IMR-90 (cell line): ENCODE measurements around the gene LAMTOR4. TPM values are rescaled to one million over a fixed set of nuclear protein-coding genes. Genes with fewer than 3 reads are reported as not detected.

Experiments used
- microRNA-seq, 2 experiments: library from miRNA; stranded (forward) in 1 of 2; unstranded in 1 of 2; fragments of 10-50 nt in 1 of 2; fragments of <30 nt in 1 of 2; gene quantifications in 1 of 2; microRNA quantifications in 1 of 2; one replicate each; pipeline versions ENCODE3 to v1.1.0; 2013 to 2020; ENCODE audit not compliant: insufficient read depth in 1 of 2, insufficient read length in 1 of 2, unreplicated experiment in 1 of 2
- polyA plus RNA-seq, 3 experiments: library from polyadenylated mRNA; depleted of rRNA; stranded (reverse); fragments of >200 nt; gene quantifications; 2 replicates each; pipeline ENCODE4 v1.2.3, GENCODE V29; 2012; ENCODE audit warnings: low replicate concordance in 1 of 3
- total RNA-seq: library from RNA; depleted of rRNA; stranded (reverse); fragments of >200 nt; gene quantifications from 2 replicates; pipeline ENCODE4 v1.2.3, GENCODE V29; 2012; rRNA removed

LAMTOR4 gene
- total and polyA plus RNA-seq, 2 of the 4 experiments (the other 2 are of a cell fraction), result 134 to 268 TPM

Small RNA genes within 50 kb of the gene (microRNA-seq; reads per million reads assigned to microRNA genes)
- not detected for gene MIR4658 (ENCODE audit: unreplicated experiment)

Other genes starting within 250 kb of the LAMTOR4 start
- 10.6 and 15.3 TPM in 2 replicates for gene TRIM4, start 229.4 kb upstream of the LAMTOR4 start, total RNA-seq
- gene TRIM4, start 229.4 kb upstream of the LAMTOR4 start, polyA plus RNA-seq (2012; rRNA removed), result 11.5 and 13.4 TPM in 2 replicates
- not detected in 2 replicates for gene GJC3, start 219.3 kb upstream of the LAMTOR4 start, total RNA-seq
- gene GJC3, start 219.3 kb upstream of the LAMTOR4 start, polyA plus RNA-seq (2012; rRNA removed), result not detected in 2 replicates
- not detected in 2 replicates for gene AZGP1, start 172.9 kb upstream of the LAMTOR4 start, total RNA-seq
- not detected in 2 replicates for gene AZGP1, start 172.9 kb upstream of the LAMTOR4 start, polyA plus RNA-seq (2012; rRNA removed)
- gene ZKSCAN1, start 133.3 kb upstream of the LAMTOR4 start, total RNA-seq, result 30.3 and 40.7 TPM in 2 replicates
- gene ZKSCAN1, start 133.3 kb upstream of the LAMTOR4 start, polyA plus RNA-seq (2012; rRNA removed), result 10.8 and 13.7 TPM in 2 replicates
- 13.1 and 13.3 TPM in 2 replicates for gene ZSCAN21, start 99.1 kb upstream of the LAMTOR4 start, total RNA-seq
- 10.8 and 11.5 TPM in 2 replicates for gene ZSCAN21, start 99.1 kb upstream of the LAMTOR4 start, polyA plus RNA-seq (2012; rRNA removed)
- gene ZNF3, start 67.2 kb upstream of the LAMTOR4 start, total RNA-seq, result 30.8 and 33.1 TPM in 2 replicates
- gene ZNF3, start 67.2 kb upstream of the LAMTOR4 start, polyA plus RNA-seq (2012; rRNA removed), result 20.4 and 24.8 TPM in 2 replicates
- gene COPS6, start 59.9 kb upstream of the LAMTOR4 start, total RNA-seq, result 158 and 185 TPM in 2 replicates
- 303 and 325 TPM in 2 replicates for gene COPS6, start 59.9 kb upstream of the LAMTOR4 start, polyA plus RNA-seq (2012; rRNA removed)
- 130 and 137 TPM in 2 replicates for gene MCM7, start 47.5 kb upstream of the LAMTOR4 start, total RNA-seq
- gene MCM7, start 47.5 kb upstream of the LAMTOR4 start, polyA plus RNA-seq (2012; rRNA removed), result 104 and 119 TPM in 2 replicates
- 18.6 and 21.1 TPM in 2 replicates for gene AP4M1, start 47.3 kb upstream of the LAMTOR4 start, total RNA-seq
- gene AP4M1, start 47.3 kb upstream of the LAMTOR4 start, polyA plus RNA-seq (2012; rRNA removed), result 20.5 and 21.4 TPM in 2 replicates
- gene TAF6, start 29.6 kb upstream of the LAMTOR4 start, total RNA-seq, result 11.3 and 14.4 TPM in 2 replicates
- 55.3 and 56.5 TPM in 2 replicates for gene TAF6, start 29.6 kb upstream of the LAMTOR4 start, polyA plus RNA-seq (2012; rRNA removed)
- gene CNPY4, start 29.3 kb upstream of the LAMTOR4 start, total RNA-seq, result 13.3 and 20.0 TPM in 2 replicates
- 18.1 and 21.9 TPM in 2 replicates for gene CNPY4, start 29.3 kb upstream of the LAMTOR4 start, polyA plus RNA-seq (2012; rRNA removed)
- gene MBLAC1, start 22.0 kb upstream of the LAMTOR4 start, total RNA-seq, result 0.56 and 0.72 TPM in 2 replicates
- 1.4 and 1.6 TPM in 2 replicates for gene MBLAC1, start 22.0 kb upstream of the LAMTOR4 start, polyA plus RNA-seq (2012; rRNA removed)
- gene TRAPPC14, start 9.8 kb downstream of the LAMTOR4 start, total RNA-seq, result 4.4 and 4.5 TPM in 2 replicates
- gene TRAPPC14, start 9.8 kb downstream of the LAMTOR4 start, polyA plus RNA-seq (2012; rRNA removed), result 14.1 and 15.9 TPM in 2 replicates
- gene GAL3ST4, start 19.7 kb downstream of the LAMTOR4 start, total RNA-seq, result 0.90 and 1.1 TPM in 2 replicates
- 7.3 and 8.5 TPM in 2 replicates for gene GAL3ST4, start 19.7 kb downstream of the LAMTOR4 start, polyA plus RNA-seq (2012; rRNA removed)
- 1.4 and 1.8 TPM in 2 replicates for gene GPC2, start 28.5 kb downstream of the LAMTOR4 start, total RNA-seq
- 5.7 and 6.0 TPM in 2 replicates for gene GPC2, start 28.5 kb downstream of the LAMTOR4 start, polyA plus RNA-seq (2012; rRNA removed)
- 0.28 and 0.36 TPM in 2 replicates for gene STAG3, start 29.0 kb downstream of the LAMTOR4 start, total RNA-seq
- 0.47 and 0.65 TPM in 2 replicates for gene STAG3, start 29.0 kb downstream of the LAMTOR4 start, polyA plus RNA-seq (2012; rRNA removed)
- gene PVRIG, start 71.0 kb downstream of the LAMTOR4 start, total RNA-seq, result not detected in 2 replicates
- gene PVRIG, start 71.0 kb downstream of the LAMTOR4 start, polyA plus RNA-seq (2012; rRNA removed), result not detected in 2 replicates
- not detected in 2 replicates for gene SPDYE3, start 158.8 kb downstream of the LAMTOR4 start, total RNA-seq
- not detected in 2 replicates for gene SPDYE3, start 158.8 kb downstream of the LAMTOR4 start, polyA plus RNA-seq (2012; rRNA removed)
- 3.3 and 3.4 TPM in 2 replicates for gene PILRB, start 209.2 kb downstream of the LAMTOR4 start, total RNA-seq
- 22.1 and 22.2 TPM in 2 replicates for gene PILRB, start 209.2 kb downstream of the LAMTOR4 start, polyA plus RNA-seq (2012; rRNA removed)
- gene PILRA, start 224.6 kb downstream of the LAMTOR4 start, total RNA-seq, result not detected in 2 replicates
- gene PILRA, start 224.6 kb downstream of the LAMTOR4 start, polyA plus RNA-seq (2012; rRNA removed), result 0.13 and 0.56 TPM in 2 replicates